ENCODE data around the gene GHRH.

GHRH gene

GRCh38 chr20:37236462-37236861 lies 25.2 kb downstream of the GHRH start:
- DNase-seq: no peak

- DNase-seq: peak; percentile 17
Observed at GRCh38 chr20:37235065-37235464, 26.5 kb downstream of the GHRH start.

GRCh38 chr20:37234254-37234581 lies 27.4 kb downstream of the GHRH start:
- peak; percentile 56 for DNase-seq

- DNase-seq: peak; percentile 35
Observed at GRCh38 chr20:37233548-37234253, 27.9 kb downstream of the GHRH start.

GRCh38 chr20:37231947-37232630 lies 29.5 kb downstream of the GHRH start:
- DNase-seq: peak; percentile 59

- no peak for DNase-seq
Observed at GRCh38 chr20:37230200-37230599, 31.4 kb downstream of the GHRH start.

GRCh38 chr20:37229357-37229756 lies 32.3 kb downstream of the GHRH start:
- DNase-seq: no peak

- DNase-seq: no peak
Observed at GRCh38 chr20:37228656-37229055, 33.0 kb downstream of the GHRH start.

- no peak for DNase-seq
Observed at GRCh38 chr20:37228082-37228481, 33.5 kb downstream of the GHRH start.

GRCh38 chr20:37226889-37227288 lies 34.7 kb downstream of the GHRH start:
- no peak for DNase-seq

GRCh38 chr20:37225146-37225545 lies 36.5 kb downstream of the GHRH start:
- DNase-seq: no peak

GRCh38 chr20:37223053-37223452 lies 38.6 kb downstream of the GHRH start:
- DNase-seq: no peak

GRCh38 chr20:37222086-37222485 lies 39.5 kb downstream of the GHRH start:
- no peak for DNase-seq

GRCh38 chr20:37220731-37221130 lies 40.9 kb downstream of the GHRH start:
- no peak for DNase-seq

GRCh38 chr20:37219751-37220668 lies 41.6 kb downstream of the GHRH start:
- DNase-seq: no peak

- no peak for DNase-seq
Observed at GRCh38 chr20:37218976-37219375, 42.6 kb downstream of the GHRH start.

GRCh38 chr20:37218441-37218840 lies 43.2 kb downstream of the GHRH start:
- DNase-seq: no peak

GRCh38 chr20:37209661-37210314 lies 51.8 kb downstream of the GHRH start:
- no peak for DNase-seq

- DNase-seq: no peak
Observed at GRCh38 chr20:37209193-37209592, 52.4 kb downstream of the GHRH start.

GRCh38 chr20:37207171-37207570 lies 54.4 kb downstream of the GHRH start:
- DNase-seq: no peak

GRCh38 chr20:37205794-37206193 lies 55.8 kb downstream of the GHRH start:
- DNase-seq: no peak

GRCh38 chr20:37205130-37205529 lies 56.5 kb downstream of the GHRH start:
- no peak for DNase-seq

GRCh38 chr20:37204056-37204455 lies 57.6 kb downstream of the GHRH start:
- DNase-seq: no peak

All from NCI-H1092 treated with DMSO at 0.1 percent for 48 hours (cell line).